ENCODE data around the gene ABLIM2. TPM values are rescaled to one million over a fixed set of nuclear protein-coding genes. Genes with fewer than 3 reads are reported as not detected.

The ABLIM2 gene
- total and polyA plus RNA-seq, 2 experiments from 2014 or later, result 1.5 to 4.3 TPM

GRCh38 chr4:8129136-8129535, 29.5 kb downstream of the ABLIM2 start (continued):
- TF ChIP-seq ZNF462 (CRISPR knock-in tag; IDR thresholded peaks at IDR 0.05), result no peak
- TF ChIP-seq EZH2 (IDR thresholded peaks at IDR 0.05; ENCODE audit: low read depth, unreplicated experiment), result no peak

DNA sequence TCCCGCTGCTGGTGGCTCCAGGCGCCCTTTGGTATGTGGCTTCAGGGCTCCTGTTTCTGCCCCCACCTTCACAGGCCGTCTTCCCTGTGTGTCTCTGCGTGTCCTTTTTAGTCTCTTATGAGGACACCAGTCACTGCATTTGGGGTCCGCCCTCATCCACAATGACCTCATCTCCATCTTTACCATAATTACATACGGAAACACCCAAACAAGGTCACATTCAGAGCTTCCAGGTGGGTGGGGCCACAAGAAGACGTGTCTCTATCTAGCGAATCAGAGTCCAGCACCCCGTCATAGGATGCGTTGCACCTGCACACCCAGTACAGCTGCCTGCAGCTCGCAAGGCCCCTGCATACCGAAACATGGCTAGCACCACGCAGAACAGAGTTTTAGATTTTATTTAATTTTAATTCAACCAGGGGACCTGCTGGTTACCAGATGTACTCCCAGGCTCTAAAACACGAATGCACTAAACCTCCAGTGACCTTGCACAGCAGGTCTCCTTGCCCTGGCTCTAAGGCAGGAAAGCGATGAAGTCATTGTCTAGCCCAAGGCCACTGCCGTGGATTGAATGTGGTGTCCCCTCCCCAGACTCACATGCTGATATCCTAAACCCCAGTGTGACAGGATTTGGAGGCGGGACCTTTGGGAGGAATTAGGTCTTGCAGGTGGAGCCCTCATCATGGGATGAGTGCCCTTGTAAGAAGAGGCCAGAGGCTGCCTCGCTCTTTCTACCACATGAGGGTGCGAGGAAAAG, 30.3 kb downstream of the ABLIM2 start:
- TF ChIP-seq ETS1 (IDR thresholded peaks at IDR 0.05), result no peak
- TF ChIP-seq CTCF (conservative IDR thresholded peaks at IDR 0.05; ENCODE audit: low read depth in 2 of 2), result no peak
- Mint-ChIP-seq H3K4me3 (no peak overlapping the region), H3K27ac (peak overlapping the region; percentile 74)

More for the DNA sequence above, 30.3 kb downstream of the ABLIM2 start:
- no peaks in the 10 kb centered on the region for H4K20me1 ChIP-seq (replicated peaks; ENCODE audit: insufficient read depth)
- no peaks in the 10 kb centered on the region for H3K36me3 ChIP-seq (ENCODE audit: insufficient read depth)
- Mint-ChIP-seq H3K9me3 (no peaks in the 10 kb centered on the region), H3K36me3 (ENCODE audit: low read depth) (no peaks in the 10 kb centered on the region), H3K27me3 (ENCODE audit: insufficient read depth, low read depth, poor library complexity) (peaks cover 4% of the 10 kb centered on the region), H3K4me1 (peaks cover 20% of the 10 kb centered on the region)
- peak; percentile 42 for DNase-seq (ENCODE audit: low spot score)
- no peaks in the 10 kb centered on the region for H3K4me1 ChIP-seq (ENCODE audit: insufficient read depth)
- no peak overlapping the region for H3K4me3 ChIP-seq
- peak; percentile 50 for ATAC-seq
- no peak overlapping the region for H3K27ac ChIP-seq (ENCODE audit: low read depth)
- no peak overlapping the region for H3K4me2 ChIP-seq
- H3K79me2 ChIP-seq (replicated peaks; ENCODE audit: insufficient read depth), result no peaks in the 10 kb centered on the region
- H3F3A ChIP-seq (replicated peaks; ENCODE audit: low read depth), result no peaks in the 10 kb centered on the region
- H3K27me3 ChIP-seq (ENCODE audit: insufficient read depth), result no peaks in the 10 kb centered on the region
- H3K9me2 ChIP-seq (ENCODE audit: insufficient read depth), result no peaks in the 10 kb centered on the region
- H2AFZ ChIP-seq, result no peak overlapping the region
